A549 (cell line): ENCODE data around the gene HES6.

Source experiments
- CEBPB ChIP-seq, 2 experiments: fragments of >200 bp in 1 of 2; sonication (Bioruptor Twin) in 1 of 2; formaldehyde crosslinking in 1 of 2; IDR thresholded peaks; 2 replicates each; pipeline ENCODE4 v1.6.1; 2012 to 2016
- CTCF ChIP-seq: fragments of >200 bp; sonication (Bioruptor Twin); formaldehyde crosslinking; IDR thresholded peaks from 3 replicates; pipeline ENCODE4 v1.5.1; 2016
- POLR2A ChIP-seq: IDR thresholded peaks from 2 replicates; pipeline ENCODE4 v1.6.1; 2012; ENCODE audit warnings: mild to moderate bottlenecking, low read length
- RCOR1 ChIP-seq: fragments of 150-350 bp; IDR thresholded peaks from 2 replicates; pipeline ENCODE4 v1.6.1; 2014; ENCODE audit warnings: antibody characterized with exemption, low read length, low read depth
- SMC3 ChIP-seq: fragments of >200 bp; sonication (Bioruptor Twin); formaldehyde crosslinking; IDR thresholded peaks from 3 replicates; pipeline ENCODE4 v1.6.1; 2018; ENCODE audit warnings: inconsistent platforms
- USF2 ChIP-seq: fragments of 450-650 bp; IDR thresholded peaks from 2 replicates; pipeline ENCODE4 v1.6.1; 2014; ENCODE audit warnings: antibody characterized with exemption

DNA sequence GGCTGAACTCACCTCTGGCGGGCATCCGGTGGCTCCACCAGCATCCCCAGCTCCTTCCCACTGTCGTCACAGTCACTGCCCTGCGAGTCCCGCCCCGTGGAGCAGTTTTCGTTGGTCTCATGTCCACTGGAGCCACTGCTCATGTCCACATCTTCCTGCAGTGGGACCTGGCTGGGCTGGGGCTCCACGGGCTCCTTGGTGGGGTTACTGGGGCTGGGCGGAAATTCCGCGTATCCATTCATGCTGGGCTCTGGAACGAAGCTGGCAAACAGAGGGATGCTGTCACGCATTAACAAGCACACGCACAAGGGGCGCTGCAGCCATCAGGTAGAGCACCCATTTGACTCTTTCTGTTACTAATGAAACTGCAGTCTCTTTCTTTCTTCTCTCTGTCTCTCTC, 37.9 kb upstream of the HES6 start:
- TF ChIP-seq CEBPB (IDR thresholded peaks at IDR 0.05) = no peak
- TF ChIP-seq CTCF = peak; percentile 20; the same call in 1 of the 3 replicates
- TF ChIP-seq SMC3 = no peak
- TF ChIP-seq USF2 = no peak
- no peak for TF ChIP-seq RCOR1
- no peak for TF ChIP-seq POLR2A
